ENCODE measurements around the gene EVI2B. TPM values are rescaled to one million over a fixed set of nuclear protein-coding genes. Genes with fewer than 3 reads are reported as not detected.
"Not testable (repeated sequence)": the region's sequence is repeated elsewhere in the genome, so short reads cannot be mapped to it uniquely, and the experiment has no call there.

Gene EVI2B
- total RNA-seq, 2 experiments from 2014 or later = 74.9 to 102 TPM

GRCh38 chr17:31307640-31308039, 6.2 kb downstream of the EVI2B start:
- Mint-ChIP-seq H3K4me3 (peak overlapping the region; percentile 85), H3K27me3 (no peaks in the 10 kb centered on the region), H3K36me3 (ENCODE audit: low read depth) (peaks cover 81% of the 10 kb centered on the region), H3K9me3 (peaks cover 10% of the 10 kb centered on the region), H3K4me1 (peaks cover 48% of the 10 kb centered on the region), H3K27ac (peak overlapping the region; percentile 94)
- POLR2A ChIA-PET = no interaction called here
- CTCF ChIA-PET = no interaction called here
- no peak for DNase-seq

- Mint-ChIP-seq H3K27ac (no peak overlapping the region), H3K9me3 (peaks cover 3% of the 10 kb centered on the region), H3K4me3 (no peak overlapping the region), H3K27me3 (no peaks in the 10 kb centered on the region), H3K4me1 (peaks cover 7% of the 10 kb centered on the region), H3K36me3 (ENCODE audit: low read depth) (peaks cover 28% of the 10 kb centered on the region)
- CTCF ChIA-PET = no interaction called here
- POLR2A ChIA-PET = no interaction called here
- DNase-seq = no peak
Measured at GRCh38 chr17:31299624-31300023, 14.2 kb downstream of the EVI2B start.

- ChIA-PET CTCF (no interaction called here), POLR2A (no interaction called here)
- Mint-ChIP-seq H3K4me1 (peaks cover 2% of the 10 kb centered on the region), H3K36me3 (ENCODE audit: low read depth) (peaks cover 6% of the 10 kb centered on the region), H3K9me3 (no peaks in the 10 kb centered on the region), H3K4me3 (no peak within 1 kb of the TSS), H3K27me3 (no peaks in the 10 kb centered on the region), H3K27ac (no peak within 1 kb of the TSS)
- DNase-seq = no peak
Measured at GRCh38 chr17:31297090-31297489, 16.8 kb downstream of the EVI2B start, which contains the start of gene OMG. TSS of gene OMG (minus strand) at chr17:31297239. CDS start at chr17:31296331, 908 bp downstream.

GRCh38 chr17:31296142-31296541, 17.7 kb downstream of the EVI2B start:
- Mint-ChIP-seq H3K9me3 (no peaks in the 10 kb centered on the region), H3K4me3 (no peak overlapping the region), H3K4me1 (peaks cover 2% of the 10 kb centered on the region), H3K36me3 (ENCODE audit: low read depth) (peaks cover 6% of the 10 kb centered on the region), H3K27me3 (no peaks in the 10 kb centered on the region), H3K27ac (no peak overlapping the region)
- CTCF ChIA-PET = no interaction called here
- POLR2A ChIA-PET = no interaction called here
- DNase-seq = no peak

- ChIA-PET CTCF (interaction anchor here (0.5 kb wide), 1 partner anchor 54 kb away, joined by 3 read pairs; no protein-coding TSS in a partner anchor), POLR2A (no interaction called here)
- no peaks in the 10 kb centered on the region for H3K9me3 Mint-ChIP-seq
- H3K27ac Mint-ChIP-seq = no peak overlapping the region
- H3K4me1 Mint-ChIP-seq = peaks cover 2% of the 10 kb centered on the region
- H3K4me3 Mint-ChIP-seq = no peak overlapping the region
- H3K27me3 Mint-ChIP-seq = no peaks in the 10 kb centered on the region
- peaks cover 2% of the 10 kb centered on the region for H3K36me3 Mint-ChIP-seq (ENCODE audit: low read depth)
- no peak for DNase-seq
Measured at GRCh38 chr17:31295489-31295871, 18.4 kb downstream of the EVI2B start.

- POLR2A ChIA-PET = no interaction called here
- Mint-ChIP-seq H3K27ac (no peak overlapping the region), H3K36me3 (ENCODE audit: low read depth) (peaks cover 2% of the 10 kb centered on the region)
Measured at GRCh38 chr17:31294820-31295488, 18.9 kb downstream of the EVI2B start.

GRCh38 chr17:31294231-31294630, 19.6 kb downstream of the EVI2B start:
- ChIA-PET POLR2A (no interaction called here), CTCF (interaction anchor here (0.5 kb wide), 1 partner anchor 200 kb away, joined by 3 read pairs; the partner anchor contains the start of gene NF1)
- DNase-seq = no peak
- no peaks in the 10 kb centered on the region for H3K27me3 Mint-ChIP-seq
- H3K27ac Mint-ChIP-seq = no peak overlapping the region
- H3K4me3 Mint-ChIP-seq = no peak overlapping the region
- no peaks in the 10 kb centered on the region for H3K9me3 Mint-ChIP-seq
- H3K36me3 Mint-ChIP-seq (ENCODE audit: low read depth) = peaks cover 2% of the 10 kb centered on the region
- H3K4me1 Mint-ChIP-seq = peaks cover 4% of the 10 kb centered on the region

More at GRCh38 chr17:31294820-31295488, 18.9 kb downstream of the EVI2B start:
- Mint-ChIP-seq H3K27me3 (no peaks in the 10 kb centered on the region), H3K9me3 (no peaks in the 10 kb centered on the region), H3K4me3 (no peak overlapping the region), H3K4me1 (peaks cover 4% of the 10 kb centered on the region)
- CTCF ChIA-PET = interaction anchor here (0.5 kb wide), 2 partner anchors 53 to 200 kb away, joined by 3 read pairs; partner anchors contain the start of gene NF1
- no peak for DNase-seq

GRCh38 chr17:31293581-31293980, 20.3 kb downstream of the EVI2B start:
- ChIA-PET CTCF (interaction anchor here (0.5 to 0.6 kb wide), 2 partner anchors 27 to 809 kb away, joined by 4 read pairs; no protein-coding TSS in a partner anchor), POLR2A (no interaction called here)
- H3K9me3 Mint-ChIP-seq = no peaks in the 10 kb centered on the region
- H3K4me1 Mint-ChIP-seq = peaks cover 4% of the 10 kb centered on the region
- no peak for DNase-seq
- peaks cover 2% of the 10 kb centered on the region for H3K36me3 Mint-ChIP-seq (ENCODE audit: low read depth)
- H3K4me3 Mint-ChIP-seq = no peak overlapping the region
- no peaks in the 10 kb centered on the region for H3K27me3 Mint-ChIP-seq
- H3K27ac Mint-ChIP-seq = no peak overlapping the region

GRCh38 chr17:31291820-31292219, 22.0 kb downstream of the EVI2B start:
- Mint-ChIP-seq H3K9me3 (no peaks in the 10 kb centered on the region), H3K4me1 (peaks cover 4% of the 10 kb centered on the region), H3K27ac (no peak overlapping the region), H3K27me3 (no peaks in the 10 kb centered on the region), H3K36me3 (ENCODE audit: low read depth) (peaks cover 5% of the 10 kb centered on the region), H3K4me3 (no peak overlapping the region)
- ChIA-PET POLR2A (no interaction called here), CTCF (no interaction called here)
- no peak for DNase-seq

- no peak for DNase-seq
- no peaks in the 10 kb centered on the region for H3K9me3 Mint-ChIP-seq
- H3K27ac Mint-ChIP-seq = no peak overlapping the region
- no peak overlapping the region for H3K4me3 Mint-ChIP-seq
- H3K27me3 Mint-ChIP-seq = no peaks in the 10 kb centered on the region
- ChIA-PET POLR2A (no interaction called here), CTCF (interaction anchor here (0.9 kb wide), 1 partner anchor 12 kb away, joined by 3 read pairs; no protein-coding TSS in a partner anchor)
- H3K4me1 Mint-ChIP-seq = peaks cover 2% of the 10 kb centered on the region
- H3K36me3 Mint-ChIP-seq (ENCODE audit: low read depth) = peaks cover 3% of the 10 kb centered on the region
Measured at GRCh38 chr17:31289790-31290189, 24.1 kb downstream of the EVI2B start.

- H3K27me3 Mint-ChIP-seq; H3K4me1 Mint-ChIP-seq; DNase-seq; POLR2A ChIA-PET; H3K4me3 Mint-ChIP-seq; CTCF ChIA-PET; H3K9me3 Mint-ChIP-seq; H3K27ac Mint-ChIP-seq; H3K36me3 Mint-ChIP-seq (ENCODE audit: low read depth): not testable (repeated sequence)
Measured at GRCh38 chr17:31287932-31288331, 25.9 kb downstream of the EVI2B start.

- ChIA-PET CTCF (no interaction called here), POLR2A (no interaction called here)
- H3K27ac Mint-ChIP-seq = no peak overlapping the region
- H3K4me3 Mint-ChIP-seq = no peak overlapping the region
- H3K36me3 Mint-ChIP-seq (ENCODE audit: low read depth) = peaks cover 3% of the 10 kb centered on the region
- H3K4me1 Mint-ChIP-seq = peaks cover 2% of the 10 kb centered on the region
- H3K27me3 Mint-ChIP-seq = no peaks in the 10 kb centered on the region
- no peak for DNase-seq
- H3K9me3 Mint-ChIP-seq = no peaks in the 10 kb centered on the region
Measured at GRCh38 chr17:31286587-31286986, 27.3 kb downstream of the EVI2B start.

GRCh38 chr17:31283841-31284240, 30.0 kb downstream of the EVI2B start:
- H3K27ac Mint-ChIP-seq = no peak overlapping the region
- CTCF ChIA-PET = no interaction called here
- POLR2A ChIA-PET = no interaction called here
- H3K9me3 Mint-ChIP-seq = no peaks in the 10 kb centered on the region
- no peaks in the 10 kb centered on the region for H3K4me1 Mint-ChIP-seq
- no peak for DNase-seq
- H3K4me3 Mint-ChIP-seq = no peak overlapping the region
- H3K36me3 Mint-ChIP-seq (ENCODE audit: low read depth) = peaks cover 3% of the 10 kb centered on the region
- H3K27me3 Mint-ChIP-seq = no peaks in the 10 kb centered on the region

- H3K4me3 Mint-ChIP-seq = no peak overlapping the region
- CTCF ChIA-PET = no interaction called here
- H3K27ac Mint-ChIP-seq = no peak overlapping the region
- peaks cover 3% of the 10 kb centered on the region for H3K36me3 Mint-ChIP-seq (ENCODE audit: low read depth)
- no peaks in the 10 kb centered on the region for H3K9me3 Mint-ChIP-seq
- H3K27me3 Mint-ChIP-seq = no peaks in the 10 kb centered on the region
- no peaks in the 10 kb centered on the region for H3K4me1 Mint-ChIP-seq
- POLR2A ChIA-PET = no interaction called here
- no peak for DNase-seq
Measured at GRCh38 chr17:31281061-31281460, 32.8 kb downstream of the EVI2B start.

Data from activated CD4-positive, alpha-beta T cell treated with anti-CD3 and anti-CD28 coated beads, Interleukin-2, amount 10 ng/mL, durations not matched to agents 7 days and 5 days (primary cell).